Activated CD4-positive, CD25-positive, alpha-beta regulatory T cell (primary cell): Measurements from ENCODE around the gene CAPN12.

Experiments used
- DNase-seq, 4 experiments: peaks; one replicate each; lab custom pipeline; 2025; lab: John Stamatoyannopoulos, UW

The CAPN12 gene

GRCh38 chr19:38710928-38711725, 33.1 kb downstream of the CAPN12 start:
- DNase-seq: no peak

- no peak for DNase-seq
Observed at GRCh38 chr19:38710416-38710702, 33.9 kb downstream of the CAPN12 start.

GRCh38 chr19:38709671-38710415, 34.4 kb downstream of the CAPN12 start:
- no peak for DNase-seq

GRCh38 chr19:38709119-38709518, 35.2 kb downstream of the CAPN12 start:
- no peak for DNase-seq

GRCh38 chr19:38708413-38709024, 35.8 kb downstream of the CAPN12 start:
- DNase-seq: no peak

- DNase-seq: no peak
Observed at GRCh38 chr19:38707512-38708114, 36.7 kb downstream of the CAPN12 start.

- no peak for DNase-seq
Observed at GRCh38 chr19:38706792-38707511, 37.3 kb downstream of the CAPN12 start.

GRCh38 chr19:38705197-38706019, 38.9 kb downstream of the CAPN12 start:
- DNase-seq: no peak

GRCh38 chr19:38704488-38705026, 39.7 kb downstream of the CAPN12 start:
- no peak for DNase-seq

- no peak for DNase-seq
Observed at GRCh38 chr19:38703509-38703908, 40.8 kb downstream of the CAPN12 start.

GRCh38 chr19:38702278-38702677, 42.0 kb downstream of the CAPN12 start:
- DNase-seq: no peak

GRCh38 chr19:38701455-38702063, 42.7 kb downstream of the CAPN12 start:
- no peak for DNase-seq

GRCh38 chr19:38700902-38701454, 43.3 kb downstream of the CAPN12 start:
- DNase-seq: no peak

GRCh38 chr19:38700350-38700901, 43.8 kb downstream of the CAPN12 start:
- no peak for DNase-seq

GRCh38 chr19:38699647-38700349, 44.5 kb downstream of the CAPN12 start:
- no peak for DNase-seq

- no peak for DNase-seq
Observed at GRCh38 chr19:38699027-38699346, 45.3 kb downstream of the CAPN12 start.

GRCh38 chr19:38698225-38699026, 45.8 kb downstream of the CAPN12 start:
- no peak for DNase-seq

GRCh38 chr19:38697641-38698071, 46.6 kb downstream of the CAPN12 start:
- no peak for DNase-seq
